ENCODE data around the gene SLC35F4.

The SLC35F4 gene

GRCh38 chr14:57854571-57854970 lies 11.3 kb downstream of the SLC35F4 start:
- TF ChIP-seq, protein P1, sequence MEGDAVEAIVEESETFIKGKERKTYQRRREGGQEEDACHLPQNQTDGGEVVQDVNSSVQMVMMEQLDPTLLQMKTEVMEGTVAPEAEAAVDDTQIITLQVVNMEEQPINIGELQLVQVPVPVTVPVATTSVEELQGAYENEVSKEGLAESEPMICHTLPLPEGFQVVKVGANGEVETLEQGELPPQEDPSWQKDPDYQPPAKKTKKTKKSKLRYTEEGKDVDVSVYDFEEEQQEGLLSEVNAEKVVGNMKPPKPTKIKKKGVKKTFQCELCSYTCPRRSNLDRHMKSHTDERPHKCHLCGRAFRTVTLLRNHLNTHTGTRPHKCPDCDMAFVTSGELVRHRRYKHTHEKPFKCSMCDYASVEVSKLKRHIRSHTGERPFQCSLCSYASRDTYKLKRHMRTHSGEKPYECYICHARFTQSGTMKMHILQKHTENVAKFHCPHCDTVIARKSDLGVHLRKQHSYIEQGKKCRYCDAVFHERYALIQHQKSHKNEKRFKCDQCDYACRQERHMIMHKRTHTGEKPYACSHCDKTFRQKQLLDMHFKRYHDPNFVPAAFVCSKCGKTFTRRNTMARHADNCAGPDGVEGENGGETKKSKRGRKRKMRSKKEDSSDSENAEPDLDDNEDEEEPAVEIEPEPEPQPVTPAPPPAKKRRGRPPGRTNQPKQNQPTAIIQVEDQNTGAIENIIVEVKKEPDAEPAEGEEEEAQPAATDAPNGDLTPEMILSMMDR (conservative IDR thresholded peaks at IDR 0.05; ENCODE audit: low read length) = no peak
- no peak for TF ChIP-seq EZH2phosphoT487 (IDR thresholded peaks at IDR 0.05; ENCODE audit: borderline replicate concordance)
- H3K9me2 ChIP-seq (replicated peaks; ENCODE audit: low read depth, low read length) = no peaks in the 10 kb centered on the region
- no peaks in the 10 kb centered on the region for H3K36me3 ChIP-seq (ENCODE audit: insufficient read depth, low read length)
- no peaks in the 10 kb centered on the region for H3K4me1 ChIP-seq (ENCODE audit: insufficient read depth, low read length, poor library complexity, severe bottlenecking)
- no peak overlapping the region for H3K4me3 ChIP-seq (ENCODE audit: low read length, poor library complexity, severe bottlenecking)
- no peaks in the 10 kb centered on the region for H4K20me1 ChIP-seq (ENCODE audit: insufficient read depth, low read length, poor library complexity, severe bottlenecking)
- no peaks in the 10 kb centered on the region for H3F3A ChIP-seq (ENCODE audit: low read depth)
- H3K4me2 ChIP-seq (ENCODE audit: low read depth, low read length, poor library complexity, severe bottlenecking) = no peak overlapping the region
- H2AFZ ChIP-seq (ENCODE audit: low read length) = no peak overlapping the region
- H3K9me3 ChIP-seq (ENCODE audit: insufficient read depth, low read depth, low read length) = no peaks in the 10 kb centered on the region
- no peak overlapping the region for H3K9ac ChIP-seq (ENCODE audit: low read depth, low read length, poor library complexity, severe bottlenecking)
- no peaks in the 10 kb centered on the region for H3K27me3 ChIP-seq (ENCODE audit: insufficient read depth, low read length, poor library complexity, severe bottlenecking)
- no peaks in the 10 kb centered on the region for H3K79me2 ChIP-seq (ENCODE audit: insufficient read depth, low read length)

- no peaks in the 10 kb centered on the region for H3K79me2 ChIP-seq (ENCODE audit: insufficient read depth, low read length)
- no peak for TF ChIP-seq EZH2phosphoT487 (IDR thresholded peaks at IDR 0.05; ENCODE audit: borderline replicate concordance)
- TF ChIP-seq, protein P1 (conservative IDR thresholded peaks at IDR 0.05; ENCODE audit: low read length) = no peak
- no peak overlapping the region for H3K4me2 ChIP-seq (ENCODE audit: low read depth, low read length, poor library complexity, severe bottlenecking)
- H3K4me1 ChIP-seq (ENCODE audit: insufficient read depth, low read length, poor library complexity, severe bottlenecking) = no peaks in the 10 kb centered on the region
- H3K36me3 ChIP-seq (ENCODE audit: insufficient read depth, low read length) = no peaks in the 10 kb centered on the region
- no peak overlapping the region for H3K9ac ChIP-seq (ENCODE audit: low read depth, low read length, poor library complexity, severe bottlenecking)
- H4K20me1 ChIP-seq (ENCODE audit: insufficient read depth, low read length, poor library complexity, severe bottlenecking) = no peaks in the 10 kb centered on the region
- no peaks in the 10 kb centered on the region for H3K27me3 ChIP-seq (ENCODE audit: insufficient read depth, low read length, poor library complexity, severe bottlenecking)
- no peaks in the 10 kb centered on the region for H3F3A ChIP-seq (ENCODE audit: low read depth)
- H3K4me3 ChIP-seq (ENCODE audit: low read length, poor library complexity, severe bottlenecking) = no peak overlapping the region
- H3K9me2 ChIP-seq (replicated peaks; ENCODE audit: low read depth, low read length) = no peaks in the 10 kb centered on the region
- H2AFZ ChIP-seq (ENCODE audit: low read length) = no peak overlapping the region
- H3K9me3 ChIP-seq (ENCODE audit: insufficient read depth, low read depth, low read length) = no peaks in the 10 kb centered on the region
These were observed 14.5 kb downstream of the SLC35F4 start for GRCh38 chr14:57851354-57851753.

- TF ChIP-seq, protein P1 (conservative IDR thresholded peaks at IDR 0.05; ENCODE audit: low read length) = no peak
- Histone ChIP-seq H4K20me1 (ENCODE audit: insufficient read depth, low read length, poor library complexity, severe bottlenecking) (no peaks in the 10 kb centered on the region), H3K9me2 (replicated peaks; ENCODE audit: low read depth, low read length) (no peaks in the 10 kb centered on the region), H3K27me3 (ENCODE audit: insufficient read depth, low read length, poor library complexity, severe bottlenecking) (no peaks in the 10 kb centered on the region), H2AFZ (ENCODE audit: low read length) (no peak overlapping the region), H3K9ac (ENCODE audit: low read depth, low read length, poor library complexity, severe bottlenecking) (no peak overlapping the region), H3K9me3 (ENCODE audit: insufficient read depth, low read depth, low read length) (no peaks in the 10 kb centered on the region), H3K79me2 (ENCODE audit: insufficient read depth, low read length) (no peaks in the 10 kb centered on the region), H3K36me3 (ENCODE audit: insufficient read depth, low read length) (no peaks in the 10 kb centered on the region), H3K4me1 (ENCODE audit: insufficient read depth, low read length, poor library complexity, severe bottlenecking) (no peaks in the 10 kb centered on the region), H3K4me3 (ENCODE audit: low read length, poor library complexity, severe bottlenecking) (no peak overlapping the region), H3F3A (ENCODE audit: low read depth) (no peaks in the 10 kb centered on the region), H3K4me2 (ENCODE audit: low read depth, low read length, poor library complexity, severe bottlenecking) (no peak overlapping the region)
These were observed 17.1 kb downstream of the SLC35F4 start for GRCh38 chr14:57848786-57849185.
